ENCODE measurements around the gene CENPX. TPM values are rescaled to one million over a fixed set of nuclear protein-coding genes. Genes with fewer than 3 reads are reported as not detected.

The CENPX gene
- total and polyA plus RNA-seq, 8 donors: 42.9 to 77.7 (median 49.8) TPM

- Histone ChIP-seq H3K36me3 (no peaks in the 10 kb centered on the region), H3K4me3 (no peak overlapping the region), H3K4me1 (peaks cover 18 to 56% of the 10 kb centered on the region in 2 donors), H3K27me3 (peaks cover 0 to 12% of the 10 kb centered on the region in 2 donors), H3K9me3 (no peaks in the 10 kb centered on the region), H3K27ac (no peak overlapping the region)
- ATAC-seq: no peak
- DNase-seq: no peak
- no peak for TF ChIP-seq CTCF (IDR thresholded peaks at IDR 0.05)
- intact Hi-C loops (cut with DNase I): no loop called here
Observed at GRCh38 chr17:82034371-82035011, 11.8 kb upstream of the CENPX start.

GRCh38 chr17:82033359-82034085, 10.8 kb upstream of the CENPX start:
- Histone ChIP-seq H3K36me3 (peaks cover 0 to 2% of the 10 kb centered on the region in 2 donors), H3K4me1 (peaks cover 18 to 54% of the 10 kb centered on the region in 2 donors), H3K9me3 (no peaks in the 10 kb centered on the region), H3K4me3 (no peak overlapping the region), H3K27ac (no peak overlapping the region), H3K27me3 (peaks cover 0 to 12% of the 10 kb centered on the region in 2 donors)
- intact Hi-C loops (cut with DNase I): no loop called here
- no peak for TF ChIP-seq CTCF (IDR thresholded peaks at IDR 0.05)
- DNase-seq: no peak
- no peak for ATAC-seq

GRCh38 chr17:82031885-82032627, 9.4 kb upstream of the CENPX start:
- intact Hi-C loops (cut with DNase I): loop anchor here in 1 of 2 donors (2.0 kb wide), 1 partner anchor 123 kb away; no protein-coding TSS in a partner anchor
- Histone ChIP-seq H3K4me3 (peak overlapping the region; percentile 5 to 22), H3K27me3 (peaks cover 0 to 12% of the 10 kb centered on the region in 2 donors), H3K27ac (no peak overlapping the region), H3K9me3 (no peaks in the 10 kb centered on the region), H3K4me1 (peaks cover 14 to 44% of the 10 kb centered on the region in 2 donors), H3K36me3 (peaks cover 0 to 13% of the 10 kb centered on the region in 2 donors)
- peak; percentile 62 for ATAC-seq
- peak in 1 of 4 donors; percentile 86 for DNase-seq
- TF ChIP-seq CTCF (IDR thresholded peaks at IDR 0.05): no peak

GRCh38 chr17:82031303-82031884, 8.7 kb upstream of the CENPX start, which contains the start of gene RAC3:
Gene RAC3 (plus strand): TSS chr17:82031678. CDS start chr17:82031762, 84 bp downstream.
- Histone ChIP-seq H3K9me3 (no peaks in the 10 kb centered on the region), H3K36me3 (peaks cover 0 to 13% of the 10 kb centered on the region in 2 donors), H3K27ac (peak within 1 kb of the TSS in 1 of 2 donors; percentile 31), H3K27me3 (peaks cover 0 to 12% of the 10 kb centered on the region in 2 donors), H3K4me3 (peak within 1 kb of the TSS; percentile 30 to 55), H3K4me1 (peaks cover 9 to 38% of the 10 kb centered on the region in 2 donors)
- no peak for TF ChIP-seq CTCF (IDR thresholded peaks at IDR 0.05)
- intact Hi-C loops (cut with DNase I): loop anchor here in 1 of 2 donors (2.0 kb wide), 1 partner anchor 123 kb away; no protein-coding TSS in a partner anchor
- peak; percentile 7 for ATAC-seq
- DNase-seq: no peak

Data from left lung (tissue), 10 donors.